GM21723 (cell line): Measurements from ENCODE around the gene HNRNPH2.

Experiments used
- ATAC-seq: cut with Tn5 transposase; IDR thresholded peaks from one replicate; pipeline ENCODE4 v1.9.1; 2021; ENCODE audit warnings: mild to moderate bottlenecking, moderate library complexity; ENCODE audit not compliant: unreplicated experiment

The HNRNPH2 gene

DNA sequence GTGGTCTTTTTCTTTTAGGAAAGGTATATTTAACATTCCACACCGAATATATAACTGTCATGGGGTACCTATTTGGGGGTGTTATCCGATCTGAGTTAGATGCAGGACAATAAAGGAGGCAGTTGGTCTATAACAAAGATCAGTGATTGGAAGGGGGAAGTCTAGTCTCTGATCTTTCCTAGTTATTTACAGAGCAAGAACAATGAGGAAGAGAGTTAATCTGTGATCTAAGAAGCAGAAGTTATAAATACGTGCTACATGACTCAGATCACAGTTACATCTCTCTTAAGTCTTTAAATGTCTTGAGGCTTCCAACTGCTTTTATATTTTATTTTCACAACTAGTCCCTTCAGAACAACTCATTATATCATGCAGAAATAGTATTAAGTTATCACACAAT, 44.0 kb downstream of the HNRNPH2 start:
- no peak for ATAC-seq

DNA sequence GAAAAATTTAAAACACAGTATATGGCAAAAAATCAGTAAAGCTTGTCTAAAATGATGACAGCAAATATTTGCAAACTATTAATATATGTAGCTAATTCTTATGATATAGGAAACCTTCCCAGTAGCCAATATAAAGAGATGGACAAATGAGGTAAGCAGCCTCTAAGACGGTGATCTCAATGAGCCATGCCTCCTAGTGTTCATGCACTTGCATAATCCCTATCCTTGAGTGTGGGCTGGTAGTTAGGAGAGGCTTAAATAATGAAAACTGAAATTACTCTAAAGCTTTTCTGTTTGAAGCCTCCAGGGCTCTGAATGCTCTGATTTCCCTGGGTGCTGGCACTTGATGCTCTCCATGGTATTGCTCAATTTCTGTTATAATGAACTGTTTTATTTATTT, 52.6 kb downstream of the HNRNPH2 start:
- no peak for ATAC-seq

DNA sequence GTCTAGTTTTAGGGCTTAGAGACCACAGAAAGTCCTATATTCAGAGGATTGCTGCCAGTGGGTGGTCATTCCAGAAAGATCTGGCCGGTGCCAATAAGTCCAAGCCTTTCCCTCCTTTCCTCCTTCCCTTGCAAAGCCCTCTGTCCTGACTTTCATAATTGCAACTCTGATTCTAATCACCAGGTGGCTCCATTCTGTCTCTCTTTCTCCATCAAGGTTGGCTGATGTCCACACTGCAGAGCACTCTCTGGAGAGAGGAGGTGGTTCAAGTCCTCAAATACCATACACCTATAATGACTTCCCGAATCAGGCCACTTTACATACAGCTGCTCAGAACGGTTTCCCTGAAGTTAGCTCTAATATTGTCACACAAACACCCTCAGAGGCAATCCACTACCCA, 54.9 kb downstream of the HNRNPH2 start:
- ATAC-seq: no peak
